Kidney epithelial cell (primary cell): ENCODE data around the gene UBAC1. TPM values are rescaled to one million over a fixed set of nuclear protein-coding genes. Genes with fewer than 3 reads are reported as not detected.
"Not testable (repeated sequence)": the region's sequence is repeated elsewhere in the genome, so short reads cannot be mapped to it uniquely, and the experiment has no call there.

ENCODE experiments used
- DNase-seq: peaks from one replicate; pipeline ENCODE4 v3.0.0-alpha.2; 2010; ENCODE audit warnings: low read depth
- H3K27me3 ChIP-seq: 2 replicates; pipeline ENCODE4 v1.6.0; 2011; ENCODE audit warnings: low read length; ENCODE audit not compliant: control insufficient read depth, insufficient read depth
- H3K36me3 ChIP-seq: 2 replicates; pipeline ENCODE4 v1.5.1; 2011; ENCODE audit warnings: low read length; ENCODE audit not compliant: control insufficient read depth, insufficient read depth
- H3K4me3 ChIP-seq: 2 replicates; pipeline ENCODE4 v1.5.1; 2011; ENCODE audit warnings: low read depth, mild to moderate bottlenecking, control low read depth, low read length
- CTCF ChIP-seq: IDR thresholded peaks from 2 replicates; pipeline ENCODE4 v1.5.1; 2011; ENCODE audit warnings: mild to moderate bottlenecking, moderate library complexity, low read length, control low read depth, inconsistent platforms; ENCODE audit not compliant: insufficient read depth, poor library complexity, severe bottlenecking
- total RNA-seq: library from RNA; depleted of rRNA; stranded (reverse); fragments of >200 nt; gene quantifications from 2 replicates; pipeline ENCODE4 v1.2.3, GENCODE V29; 2015

The UBAC1 gene
- total RNA-seq, 1 donor from 2014 or later: 42.6 TPM

- TF ChIP-seq CTCF: no peak
- no peaks in the 10 kb centered on the region for H3K36me3 ChIP-seq
- no peak for DNase-seq
- H3K4me3 ChIP-seq: no peak overlapping the region
- no peaks in the 10 kb centered on the region for H3K27me3 ChIP-seq
Observed at GRCh38 chr9:135957431-135957830, 3.7 kb downstream of the UBAC1 start.

- Histone ChIP-seq H3K4me3 (no peak overlapping the region), H3K36me3 (no peaks in the 10 kb centered on the region), H3K27me3 (no peaks in the 10 kb centered on the region)
- TF ChIP-seq CTCF: no peak
- DNase-seq: no peak
Observed at GRCh38 chr9:135956802-135957174, 4.4 kb downstream of the UBAC1 start.

GRCh38 chr9:135955934-135956801 lies 5.0 kb downstream of the UBAC1 start:
- no peak for TF ChIP-seq CTCF
- no peak overlapping the region for H3K4me3 ChIP-seq
- no peak for DNase-seq
- no peaks in the 10 kb centered on the region for H3K36me3 ChIP-seq
- no peaks in the 10 kb centered on the region for H3K27me3 ChIP-seq

- H3K36me3 ChIP-seq: peaks cover 2% of the 10 kb centered on the region
- H3K27me3 ChIP-seq: no peaks in the 10 kb centered on the region
- no peak overlapping the region for H3K4me3 ChIP-seq
- DNase-seq: no peak
- TF ChIP-seq CTCF: no peak
Observed at GRCh38 chr9:135952664-135953206, 8.4 kb downstream of the UBAC1 start.

GRCh38 chr9:135951889-135952663 lies 9.1 kb downstream of the UBAC1 start:
- Histone ChIP-seq H3K4me3 (no peak overlapping the region), H3K27me3 (no peaks in the 10 kb centered on the region), H3K36me3 (peaks cover 2% of the 10 kb centered on the region)
- peak; percentile 82 for DNase-seq
- no peak for TF ChIP-seq CTCF

GRCh38 chr9:135951310-135951709 lies 9.9 kb downstream of the UBAC1 start:
- H3K4me3 ChIP-seq, H3K36me3 ChIP-seq, H3K27me3 ChIP-seq, DNase-seq: not testable (repeated sequence)

GRCh38 chr9:135950841-135951240 lies 10.3 kb downstream of the UBAC1 start:
- H3K27me3 ChIP-seq, H3K36me3 ChIP-seq, H3K4me3 ChIP-seq, DNase-seq: not testable (repeated sequence)
